ENCODE measurements around the gene ENPP1. TPM values are rescaled to one million over a fixed set of nuclear protein-coding genes. Genes with fewer than 3 reads are reported as not detected.
A peak's percentile ranks its signal among the peaks of the same experiment; 100 is the strongest.

ENPP1 gene
- total RNA-seq, 1 experiment from 2014 or later: 2.8 TPM

- H3K4me1 Mint-ChIP-seq (ENCODE audit: insufficient read depth, unreplicated experiment): peaks cover 6% of the 10 kb centered on the region
- H3K27ac Mint-ChIP-seq (ENCODE audit: low read depth, unreplicated experiment): no peak overlapping the region
- intact Hi-C loops (cut with micrococcal nuclease): loop anchor here (2.0 kb wide), 1 partner anchor 561 kb away; no protein-coding TSS in a partner anchor
- BruUV-seq (replicated peaks): no TSS peak
- H3K36me3 Mint-ChIP-seq (ENCODE audit: insufficient read depth, unreplicated experiment): no peaks in the 10 kb centered on the region
- DNase-seq (ENCODE audit: unreplicated experiment): peak; percentile 83
- H3K9me3 Mint-ChIP-seq (ENCODE audit: unreplicated experiment): no peaks in the 10 kb centered on the region
- TF ChIP-seq, protein P1, sequence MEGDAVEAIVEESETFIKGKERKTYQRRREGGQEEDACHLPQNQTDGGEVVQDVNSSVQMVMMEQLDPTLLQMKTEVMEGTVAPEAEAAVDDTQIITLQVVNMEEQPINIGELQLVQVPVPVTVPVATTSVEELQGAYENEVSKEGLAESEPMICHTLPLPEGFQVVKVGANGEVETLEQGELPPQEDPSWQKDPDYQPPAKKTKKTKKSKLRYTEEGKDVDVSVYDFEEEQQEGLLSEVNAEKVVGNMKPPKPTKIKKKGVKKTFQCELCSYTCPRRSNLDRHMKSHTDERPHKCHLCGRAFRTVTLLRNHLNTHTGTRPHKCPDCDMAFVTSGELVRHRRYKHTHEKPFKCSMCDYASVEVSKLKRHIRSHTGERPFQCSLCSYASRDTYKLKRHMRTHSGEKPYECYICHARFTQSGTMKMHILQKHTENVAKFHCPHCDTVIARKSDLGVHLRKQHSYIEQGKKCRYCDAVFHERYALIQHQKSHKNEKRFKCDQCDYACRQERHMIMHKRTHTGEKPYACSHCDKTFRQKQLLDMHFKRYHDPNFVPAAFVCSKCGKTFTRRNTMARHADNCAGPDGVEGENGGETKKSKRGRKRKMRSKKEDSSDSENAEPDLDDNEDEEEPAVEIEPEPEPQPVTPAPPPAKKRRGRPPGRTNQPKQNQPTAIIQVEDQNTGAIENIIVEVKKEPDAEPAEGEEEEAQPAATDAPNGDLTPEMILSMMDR (IDR thresholded peaks at IDR 0.05; ENCODE audit: unreplicated experiment): peak; percentile 54
- ChIA-PET CTCF (interaction anchor here (0.6 to 6.0 kb wide), 37 partner anchors 9 to 1004 kb away, joined by 3 to 76 read pairs (median 5); no protein-coding TSS in a partner anchor), POLR2A (interaction anchor here (0.6 to 0.9 kb wide), 2 partner anchors 26 to 357 kb away, joined by 3 to 4 read pairs; no protein-coding TSS in a partner anchor)
- H3K27me3 Mint-ChIP-seq (ENCODE audit: insufficient read depth, unreplicated experiment): no peaks in the 10 kb centered on the region
- H3K4me3 Mint-ChIP-seq (ENCODE audit: unreplicated experiment): no peak overlapping the region
Observed at GRCh38 chr6:131923356-131923755, 115.5 kb downstream of the ENPP1 start.

DNA sequence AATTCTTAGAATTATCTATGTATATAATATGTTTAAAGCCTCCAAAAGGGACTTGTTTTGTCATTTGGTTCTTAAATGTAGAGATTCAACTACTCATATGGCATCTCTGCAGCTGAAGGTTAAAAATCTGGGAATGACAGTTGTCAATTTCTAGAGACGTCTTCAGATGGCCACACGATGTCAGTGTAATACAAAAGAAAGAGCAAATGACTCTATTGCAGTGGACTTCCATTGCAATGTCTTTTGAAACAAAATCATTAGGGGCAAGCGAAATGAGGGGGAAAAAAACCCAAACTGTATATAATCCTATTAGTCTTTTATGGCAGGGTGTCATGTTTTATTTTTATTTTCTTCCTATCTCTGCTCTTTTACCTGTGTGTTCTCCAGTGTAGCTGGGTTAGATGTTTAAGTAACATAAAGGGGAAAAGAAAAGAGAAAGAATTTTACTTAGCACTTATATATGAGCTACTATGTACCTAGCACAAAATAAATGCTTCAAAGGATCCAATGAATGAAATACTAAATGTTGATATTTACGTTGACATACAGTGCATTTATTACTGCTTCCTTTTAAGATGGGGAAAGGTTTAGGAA lies 117.2 kb downstream of the ENPP1 start:
- intact Hi-C loops (cut with micrococcal nuclease): loop anchor here (1.0 to 2.0 kb wide), 5 partner anchors 236 to 373 kb away; no protein-coding TSS in a partner anchor
- peak; percentile 61 for DNase-seq (ENCODE audit: unreplicated experiment)
- Mint-ChIP-seq H3K4me3 (ENCODE audit: unreplicated experiment) (no peak overlapping the region), H3K4me1 (ENCODE audit: insufficient read depth, unreplicated experiment) (peaks cover 6% of the 10 kb centered on the region), H3K36me3 (ENCODE audit: insufficient read depth, unreplicated experiment) (no peaks in the 10 kb centered on the region), H3K27me3 (ENCODE audit: insufficient read depth, unreplicated experiment) (no peaks in the 10 kb centered on the region), H3K27ac (ENCODE audit: low read depth, unreplicated experiment) (no peak overlapping the region), H3K9me3 (ENCODE audit: unreplicated experiment) (no peaks in the 10 kb centered on the region)
- TF ChIP-seq, protein P1 (IDR thresholded peaks at IDR 0.05; ENCODE audit: unreplicated experiment): peak; percentile 70
- POLR2A ChIA-PET: interaction anchor here (0.6 to 1.2 kb wide), 6 partner anchors 10 to 354 kb away, joined by 3 to 4 read pairs (median 3); partner anchors contain the start of gene CCN2
- CTCF ChIA-PET: interaction anchor here (0.6 to 6.0 kb wide), 69 partner anchors 9 to 565 kb away, joined by 3 to 76 read pairs (median 4); partner anchors contain the start of genes CCN2 and MED23
- BruUV-seq (replicated peaks): no TSS peak

DNA sequence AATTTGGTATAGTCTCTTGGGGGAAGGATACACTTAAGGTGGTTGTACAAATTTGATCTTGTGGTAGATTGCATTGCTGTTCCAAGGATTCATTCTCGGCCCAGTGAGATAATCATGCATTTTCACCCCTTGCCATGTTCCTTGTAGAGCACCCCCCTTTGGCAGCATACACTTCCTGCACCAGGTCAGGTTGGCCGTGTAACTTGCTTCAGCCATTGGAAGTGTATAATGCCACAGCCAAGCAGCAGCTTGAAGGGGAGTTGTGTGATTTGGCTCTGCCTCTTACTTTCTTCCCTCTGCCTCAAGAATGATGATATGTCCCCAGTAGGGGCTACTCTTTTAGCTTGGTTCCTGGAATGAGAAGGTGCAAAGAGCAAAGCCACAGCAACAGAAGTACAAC lies 121.4 kb downstream of the ENPP1 start:
- Mint-ChIP-seq H3K36me3 (ENCODE audit: insufficient read depth, unreplicated experiment) (no peaks in the 10 kb centered on the region), H3K4me3 (ENCODE audit: unreplicated experiment) (no peak overlapping the region), H3K4me1 (ENCODE audit: insufficient read depth, unreplicated experiment) (peaks cover 6% of the 10 kb centered on the region), H3K9me3 (ENCODE audit: unreplicated experiment) (no peaks in the 10 kb centered on the region), H3K27me3 (ENCODE audit: insufficient read depth, unreplicated experiment) (no peaks in the 10 kb centered on the region), H3K27ac (ENCODE audit: low read depth, unreplicated experiment) (no peak overlapping the region)
- ChIA-PET CTCF (interaction anchor here (0.6 to 2.5 kb wide), 6 partner anchors 14 to 351 kb away, joined by 4 to 13 read pairs (median 8); no protein-coding TSS in a partner anchor), POLR2A (no interaction called here)
- DNase-seq (ENCODE audit: unreplicated experiment): no peak
- BruUV-seq (replicated peaks): no TSS peak
- TF ChIP-seq, protein P1 (IDR thresholded peaks at IDR 0.05; ENCODE audit: unreplicated experiment): no peak
- intact Hi-C loops (cut with micrococcal nuclease): no loop called here

- TF ChIP-seq, protein P1 (IDR thresholded peaks at IDR 0.05; ENCODE audit: unreplicated experiment): no peak
- H3K27me3 Mint-ChIP-seq (ENCODE audit: insufficient read depth, unreplicated experiment): no peaks in the 10 kb centered on the region
- ChIA-PET CTCF (interaction anchor here (0.6 to 2.5 kb wide), 8 partner anchors 12 to 852 kb away, joined by 3 to 13 read pairs (median 4); no protein-coding TSS in a partner anchor), POLR2A (no interaction called here)
- H3K27ac Mint-ChIP-seq (ENCODE audit: low read depth, unreplicated experiment): no peak overlapping the region
- no peak overlapping the region for H3K4me3 Mint-ChIP-seq (ENCODE audit: unreplicated experiment)
- intact Hi-C loops (cut with micrococcal nuclease): no loop called here
- no peak for DNase-seq (ENCODE audit: unreplicated experiment)
- peaks cover 4% of the 10 kb centered on the region for H3K4me1 Mint-ChIP-seq (ENCODE audit: insufficient read depth, unreplicated experiment)
- no peaks in the 10 kb centered on the region for H3K36me3 Mint-ChIP-seq (ENCODE audit: insufficient read depth, unreplicated experiment)
- no peaks in the 10 kb centered on the region for H3K9me3 Mint-ChIP-seq (ENCODE audit: unreplicated experiment)
- BruUV-seq (replicated peaks): no TSS peak
Observed at GRCh38 chr6:131929976-131930375, 122.2 kb downstream of the ENPP1 start.

Measured in MCF 10A (cell line).